Activated T-helper 9 cell treated with anti-CD3 and anti-CD28 coated beads, Interleukin-2, amount 50 U/mL, for 16 hours (primary cell): ENCODE measurements around the gene HS3ST4.
"Not testable (repeated sequence)": the region's sequence is repeated elsewhere in the genome, so short reads cannot be mapped to it uniquely, and the experiment has no call there.

ENCODE experiments used
- DNase-seq: peaks from one replicate; pipeline ENCODE4 v3.0.0-alpha.2; 2020; ENCODE audit warnings: low read depth

HS3ST4 gene

DNA sequence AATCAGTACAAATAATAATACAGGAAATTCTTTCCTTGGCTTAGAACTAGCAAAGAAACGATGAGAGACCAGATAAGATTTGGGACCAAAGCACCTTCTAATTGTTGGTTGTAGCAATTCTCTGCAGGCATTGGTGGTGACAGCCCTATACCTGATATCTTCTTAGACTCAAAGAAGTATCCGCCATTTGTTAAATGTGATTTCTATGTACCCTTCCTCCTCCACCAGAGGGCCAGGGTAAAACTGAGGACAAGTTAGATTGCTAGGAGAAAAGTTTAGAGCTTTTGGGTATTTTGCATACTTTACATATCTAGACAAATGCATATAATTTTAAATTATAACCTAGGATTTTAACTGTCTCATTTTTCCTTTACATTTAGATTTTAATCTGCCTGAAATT is 304.3 kb downstream of the HS3ST4 start:
- no peak for DNase-seq

DNA sequence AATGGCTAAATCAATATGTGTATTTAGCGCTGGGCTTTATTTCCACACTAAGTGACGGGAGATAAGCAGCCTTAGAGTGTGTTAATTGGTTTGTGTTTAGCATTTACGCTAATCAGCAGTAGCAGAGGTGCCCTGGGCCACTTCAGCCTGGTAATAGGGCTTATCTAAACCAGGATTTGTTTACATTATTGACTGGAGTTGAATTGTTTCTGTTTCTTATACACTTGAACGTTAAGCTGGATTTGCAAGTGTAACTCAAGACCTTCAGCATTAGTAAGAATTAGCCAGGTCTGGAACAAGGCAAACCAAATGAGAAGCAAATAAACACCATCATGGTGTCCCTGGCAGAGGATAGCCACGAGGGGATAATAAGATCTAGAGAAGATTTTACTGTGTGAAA is 313.6 kb downstream of the HS3ST4 start:
- no peak for DNase-seq

DNA sequence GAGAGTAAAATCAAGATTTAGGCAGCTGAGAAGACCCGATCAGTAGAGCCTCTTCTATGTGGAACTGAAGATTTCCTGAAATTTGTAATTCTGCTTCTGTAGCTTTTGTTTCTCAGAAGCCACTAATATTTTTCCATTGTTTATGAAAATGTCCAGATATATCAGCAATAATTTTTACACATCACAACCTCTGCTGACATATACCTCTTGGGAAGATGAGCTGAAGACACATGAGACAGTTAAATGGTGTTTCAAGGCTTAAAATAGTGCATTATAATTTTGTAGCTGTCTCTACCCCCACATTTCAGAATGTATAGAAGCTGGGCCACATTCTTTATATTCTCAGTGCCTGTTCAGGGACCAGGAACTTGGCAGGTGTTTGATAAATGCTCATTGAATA is 320.6 kb downstream of the HS3ST4 start:
- DNase-seq: no peak

DNA sequence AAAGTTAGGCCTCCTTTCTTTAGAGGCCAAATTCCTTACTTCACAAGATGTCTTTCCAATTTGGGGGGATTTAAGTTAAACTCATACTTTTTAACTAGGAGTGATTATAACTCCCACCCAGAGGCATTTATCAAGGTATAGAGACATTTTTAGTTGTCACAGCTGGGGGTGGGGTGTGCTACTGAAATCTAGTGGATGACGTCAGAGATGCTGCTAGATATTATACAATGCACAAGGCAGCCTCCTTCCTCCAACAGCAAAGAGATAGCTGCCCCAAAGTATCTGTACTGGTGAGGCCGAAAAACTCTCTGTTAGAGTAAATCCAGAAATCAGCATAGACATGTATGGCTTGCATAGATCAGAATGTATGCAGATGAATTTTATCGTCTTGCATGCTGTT is 324.0 kb downstream of the HS3ST4 start:
- DNase-seq: no peak

DNA sequence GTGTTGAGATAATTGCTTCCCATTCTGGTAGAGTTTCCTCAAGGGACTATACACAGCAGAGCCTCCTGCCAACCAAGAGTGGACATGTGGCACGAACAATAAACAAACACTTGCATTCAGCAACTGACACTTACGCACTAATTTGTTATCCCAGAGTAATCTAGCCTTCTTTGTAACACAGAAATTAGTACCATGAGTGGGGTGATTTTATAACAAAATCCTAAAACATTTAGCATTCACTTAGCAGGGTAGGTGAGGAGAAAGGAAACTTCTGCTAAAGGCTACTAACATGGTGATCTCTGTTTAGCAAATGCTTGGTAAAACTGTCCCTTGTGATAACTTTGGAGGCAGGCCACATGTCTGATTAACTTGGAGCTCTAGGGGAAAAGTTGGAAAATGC is 325.2 kb downstream of the HS3ST4 start:
- no peak for DNase-seq

DNA sequence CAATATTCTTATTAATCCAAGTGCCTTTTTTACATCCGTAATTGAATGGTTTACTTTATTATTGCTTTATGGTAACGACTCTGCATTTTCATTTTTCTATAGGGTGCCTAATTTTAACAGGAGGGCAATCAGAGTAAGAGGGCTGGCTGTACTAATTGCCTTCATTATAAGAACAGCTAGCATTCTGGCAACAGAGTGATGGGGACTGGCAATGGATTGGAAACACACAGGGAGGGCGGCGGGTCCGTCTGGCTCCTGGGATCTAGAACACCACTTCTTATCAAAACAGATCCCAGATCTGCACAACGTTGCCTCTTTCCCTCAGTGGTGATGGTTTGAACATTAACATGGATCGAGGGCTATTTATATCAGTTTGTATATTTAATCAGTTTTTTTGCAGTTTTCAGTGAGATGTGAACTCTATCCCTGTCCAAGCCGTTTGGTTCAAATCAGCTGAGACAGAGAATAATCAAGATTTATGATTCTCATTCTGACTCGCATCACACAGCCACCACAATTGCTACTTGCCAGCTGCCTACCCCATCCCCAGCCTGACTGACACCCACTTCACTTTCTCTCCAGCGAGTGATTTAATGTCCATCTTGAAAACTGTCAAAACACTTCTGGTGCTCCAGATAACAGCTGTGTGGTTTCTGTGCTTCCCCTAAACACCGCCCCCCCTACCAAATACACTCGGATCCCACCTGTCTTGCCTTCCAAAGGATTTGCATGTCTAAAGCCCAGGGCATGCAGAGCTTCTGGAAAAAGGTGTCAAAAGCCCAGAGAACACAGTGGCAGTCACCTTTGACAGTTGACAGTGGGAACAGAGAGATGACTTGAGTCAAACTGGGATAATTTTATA is 327.9 kb downstream of the HS3ST4 start:
- DNase-seq: no peak

DNA sequence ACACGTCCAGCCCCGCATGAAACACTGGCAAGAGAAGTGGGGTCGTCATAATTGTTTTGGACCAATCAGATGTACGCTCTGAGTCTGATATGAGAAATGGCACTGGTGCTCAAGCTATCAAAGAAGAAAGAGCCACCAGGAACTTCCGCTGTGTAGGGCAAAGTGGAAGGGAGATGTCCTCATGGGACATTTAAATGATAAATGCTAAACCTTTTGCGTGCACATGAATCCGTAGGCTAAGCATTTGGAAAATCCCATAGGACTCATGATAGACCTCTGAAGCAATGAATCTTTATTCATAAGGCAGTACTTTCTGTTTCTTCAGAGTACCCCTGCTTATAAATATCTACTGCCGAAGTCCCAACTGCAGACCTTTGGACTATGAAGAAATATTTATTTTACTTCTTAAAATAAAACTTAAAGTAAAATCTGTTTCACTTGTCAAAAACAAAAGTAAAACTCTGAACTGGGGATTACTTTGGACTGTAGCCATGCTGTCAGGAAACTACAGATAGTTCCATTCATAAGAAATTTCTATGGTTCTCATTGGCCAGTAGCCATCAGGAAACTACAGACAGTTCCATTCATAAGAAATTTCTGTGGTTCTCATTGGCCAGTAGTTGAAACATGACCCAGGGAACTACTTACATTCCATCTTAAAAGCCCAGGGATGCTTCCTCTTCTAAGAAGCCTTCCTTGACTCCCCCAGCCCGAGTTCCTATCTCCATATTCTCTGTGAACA is 335.1 kb downstream of the HS3ST4 start:
- no peak for DNase-seq

DNA sequence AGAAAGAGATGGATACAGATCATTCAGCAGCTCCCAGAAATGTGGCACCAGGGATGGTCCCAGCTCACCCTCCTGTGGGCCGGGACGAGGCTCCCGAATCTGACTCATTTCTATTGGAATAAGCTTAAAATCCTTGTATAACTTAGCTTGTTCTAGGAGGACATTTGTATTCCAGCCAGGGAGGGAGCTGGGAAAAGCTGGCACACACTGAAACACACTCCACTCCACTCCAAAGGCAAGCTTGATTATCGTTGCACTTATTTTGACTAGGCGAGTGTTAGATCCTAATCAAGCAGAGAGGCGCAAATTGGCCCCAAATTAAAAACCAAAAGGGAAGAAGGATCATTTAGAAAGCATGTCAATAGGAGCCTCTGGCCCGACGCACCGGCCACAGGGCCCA is 339.5 kb downstream of the HS3ST4 start:
- DNase-seq: no peak

DNA sequence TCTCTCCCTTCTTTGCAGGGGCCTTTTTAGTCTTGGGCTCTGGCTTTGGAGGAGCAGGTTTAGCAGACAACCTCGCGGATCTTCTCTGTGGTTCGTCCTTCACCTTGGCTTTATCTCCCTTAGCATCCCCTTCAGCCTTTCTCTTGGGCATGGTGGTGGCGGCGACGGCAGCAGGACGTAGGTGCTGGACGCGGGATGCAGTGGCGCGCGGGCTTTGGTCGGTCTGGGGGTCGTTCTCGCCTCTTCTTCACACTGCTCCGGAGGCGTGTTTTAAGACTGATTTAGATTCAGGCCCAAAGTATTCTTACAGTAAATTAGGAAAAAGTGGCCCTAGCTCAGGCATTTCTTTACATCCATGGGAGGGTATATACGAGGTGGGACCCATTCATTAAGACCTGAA is 340.9 kb downstream of the HS3ST4 start:
- DNase-seq: not testable (repeated sequence)

DNA sequence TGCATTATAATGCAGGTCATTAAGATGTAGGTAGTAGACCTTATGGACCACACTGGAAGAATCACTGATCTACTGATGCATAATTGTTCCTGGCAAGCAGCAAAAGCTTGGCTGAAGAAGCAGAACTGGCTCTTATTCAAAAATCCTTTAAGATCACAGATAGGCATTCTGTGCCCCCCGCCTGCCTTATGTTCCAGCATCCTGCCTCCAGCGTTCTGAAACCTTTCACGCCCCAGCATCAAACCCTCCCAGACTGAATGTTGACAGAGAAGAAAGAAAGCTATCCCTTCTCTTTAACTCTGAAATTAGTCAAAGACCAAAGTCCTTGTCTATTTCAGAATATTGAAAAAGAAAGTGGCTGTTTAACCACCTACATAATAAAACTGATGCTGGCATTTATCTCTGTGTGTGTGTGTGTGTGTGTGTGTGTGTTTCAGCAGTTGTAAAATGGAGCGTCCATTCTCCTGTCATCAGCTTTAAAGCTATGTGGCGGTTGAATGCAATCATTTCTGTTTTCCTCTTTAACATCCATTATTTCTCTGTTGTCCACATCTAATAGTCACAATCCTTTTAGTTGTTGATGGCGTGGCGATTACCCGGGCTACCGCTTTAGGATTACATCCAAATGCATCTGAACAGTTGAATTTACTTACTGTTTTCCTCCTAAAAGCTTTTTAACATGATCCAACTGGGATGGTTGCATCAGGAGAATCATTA is 350.4 kb downstream of the HS3ST4 start:
- no peak for DNase-seq

DNA sequence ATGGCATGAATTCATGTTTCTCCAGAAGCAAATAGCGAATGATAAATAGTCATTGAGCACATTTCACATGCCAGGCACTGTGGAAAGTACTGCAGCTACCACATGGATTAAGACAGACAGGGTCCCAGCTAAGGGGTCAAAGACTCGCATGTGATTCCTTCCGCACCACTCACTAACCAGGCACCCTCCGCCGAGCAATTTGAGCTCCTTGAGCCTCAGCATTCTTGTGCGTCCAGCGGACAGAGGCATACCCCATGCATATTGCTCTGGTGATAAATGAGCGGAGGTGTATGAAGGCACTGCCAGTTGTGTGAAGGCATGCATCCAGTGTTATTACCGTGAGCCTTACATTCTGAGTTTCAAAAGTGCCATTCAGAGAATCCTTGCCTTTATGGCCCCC is 358.7 kb downstream of the HS3ST4 start:
- DNase-seq: no peak

DNA sequence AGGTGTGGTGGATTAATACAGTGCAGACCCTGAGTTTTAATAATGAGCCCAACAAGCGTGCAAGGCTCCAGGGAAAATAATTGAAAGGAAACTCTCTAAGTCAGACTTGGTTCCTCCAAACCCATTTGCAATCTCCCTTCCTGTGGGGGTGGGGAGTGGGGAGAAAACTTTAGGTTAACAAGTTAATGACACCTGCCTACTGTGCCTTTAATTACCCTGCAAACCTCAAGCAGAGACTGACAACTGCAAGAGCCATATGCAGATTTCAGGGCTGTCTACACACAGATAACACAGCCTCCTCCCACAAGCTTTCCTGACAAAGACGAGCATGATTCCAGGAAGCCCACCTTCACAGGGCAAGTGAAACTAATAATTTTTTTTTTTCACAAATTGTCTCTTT is 359.3 kb downstream of the HS3ST4 start:
- no peak for DNase-seq

DNA sequence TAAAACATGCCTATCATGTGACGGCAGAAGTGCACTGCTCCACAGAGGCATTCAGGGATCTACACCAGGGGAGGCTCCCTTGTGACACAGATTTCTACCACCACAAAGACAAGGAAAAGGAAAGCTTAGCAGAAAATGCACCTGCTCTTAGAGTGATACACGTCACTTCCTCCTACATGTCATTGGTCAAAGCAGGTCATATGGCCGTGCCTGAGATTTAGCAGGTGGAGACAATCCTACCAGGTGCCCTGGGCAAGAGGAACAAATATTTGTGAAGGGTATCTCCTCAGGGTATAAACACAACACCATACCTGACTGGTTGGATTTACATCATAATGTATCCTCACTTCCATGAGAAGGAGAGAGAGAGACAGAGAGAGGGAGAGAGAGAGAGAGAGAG is 362.1 kb downstream of the HS3ST4 start:
- no peak for DNase-seq

DNA sequence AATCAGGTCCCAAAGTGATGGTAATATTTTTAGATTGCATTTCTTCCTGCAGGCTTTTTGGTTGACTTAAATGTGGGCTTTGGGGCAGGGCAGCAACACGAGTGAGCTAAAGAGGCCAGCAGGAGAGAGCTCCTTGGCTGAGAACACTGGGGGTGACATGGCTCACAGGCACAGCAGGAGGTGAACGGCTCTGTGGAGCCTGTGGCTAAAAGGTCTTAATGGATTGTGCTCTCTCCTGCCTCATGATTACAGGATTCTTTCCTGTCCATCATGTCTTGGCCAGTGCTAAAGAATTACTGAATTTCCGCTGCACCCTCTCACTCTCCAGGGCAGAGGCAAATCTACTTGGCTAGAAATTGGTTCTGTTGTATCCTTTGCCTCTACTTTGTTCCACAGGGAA is 366.6 kb downstream of the HS3ST4 start:
- DNase-seq: no peak

DNA sequence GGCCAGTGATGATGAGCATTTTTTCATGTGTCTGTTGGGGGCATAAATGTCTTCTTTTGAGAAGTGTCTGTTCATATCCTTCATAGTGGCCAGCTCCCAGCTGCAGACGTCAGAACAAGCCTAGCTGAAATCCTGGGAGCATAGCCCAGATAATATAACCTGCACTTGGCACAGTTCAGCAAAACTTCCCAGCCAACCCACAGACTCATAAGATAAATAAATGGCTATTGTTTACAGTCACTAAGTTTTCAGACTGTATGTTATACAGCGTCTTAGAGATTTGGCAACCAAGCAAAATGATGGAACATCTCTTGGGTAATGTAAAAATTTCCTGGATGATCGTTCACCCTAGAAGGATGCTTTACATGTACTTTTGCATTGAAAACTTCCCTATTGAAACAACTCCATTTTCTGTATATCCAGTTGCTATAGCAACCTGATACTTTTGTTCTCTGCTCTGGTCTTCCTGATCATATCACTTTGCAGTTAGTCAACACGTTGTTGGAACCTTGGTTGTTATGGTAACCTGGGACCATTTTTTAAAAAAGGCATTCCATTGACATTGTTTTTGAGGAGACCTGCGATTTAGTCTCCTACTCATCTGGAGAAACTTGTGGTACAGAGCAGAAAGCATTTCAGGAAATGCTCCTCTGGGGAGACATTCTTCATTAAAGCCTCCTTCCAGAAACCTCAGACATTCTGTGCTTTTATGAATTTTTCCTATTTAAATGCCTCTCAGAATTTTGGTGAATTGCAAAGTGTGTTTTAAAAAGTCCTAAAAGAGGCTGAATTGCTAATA is 378.7 kb downstream of the HS3ST4 start:
- DNase-seq: no peak

DNA sequence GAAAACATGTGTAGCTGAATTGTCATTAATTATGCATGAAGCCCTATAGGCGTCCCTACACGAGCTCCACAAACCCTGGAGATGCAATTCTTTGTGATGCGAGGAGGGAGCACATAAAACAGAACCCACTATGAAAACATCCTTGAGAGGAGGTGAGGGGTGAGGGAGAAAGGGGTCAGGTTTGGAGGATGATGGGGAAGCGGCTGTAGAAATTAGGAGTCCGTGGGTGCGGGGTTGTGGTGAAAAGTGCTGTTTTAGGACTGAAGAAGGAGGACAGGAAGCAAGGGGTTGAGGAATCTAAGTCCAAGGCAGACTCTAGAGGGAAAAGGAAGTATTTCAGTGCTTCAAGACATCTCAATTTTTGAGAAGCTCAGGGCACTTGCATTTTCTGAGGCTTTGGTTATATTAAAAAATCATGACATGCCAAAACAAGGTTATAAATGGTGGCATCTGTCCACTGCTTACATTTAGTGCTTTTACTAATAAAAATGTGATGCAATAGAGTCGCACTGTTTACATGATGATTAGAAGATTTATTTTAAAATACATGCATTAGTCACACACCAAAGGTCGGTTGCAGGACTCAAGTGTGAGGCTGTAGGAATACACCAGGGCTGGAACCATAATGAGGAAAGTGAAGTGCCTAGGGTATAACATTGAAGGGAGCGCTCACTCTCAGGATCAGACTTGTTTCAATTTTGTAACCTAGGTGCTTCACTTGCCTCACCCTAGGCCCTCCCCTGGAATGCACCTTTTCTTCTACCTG is 379.5 kb downstream of the HS3ST4 start:
- no peak for DNase-seq

DNA sequence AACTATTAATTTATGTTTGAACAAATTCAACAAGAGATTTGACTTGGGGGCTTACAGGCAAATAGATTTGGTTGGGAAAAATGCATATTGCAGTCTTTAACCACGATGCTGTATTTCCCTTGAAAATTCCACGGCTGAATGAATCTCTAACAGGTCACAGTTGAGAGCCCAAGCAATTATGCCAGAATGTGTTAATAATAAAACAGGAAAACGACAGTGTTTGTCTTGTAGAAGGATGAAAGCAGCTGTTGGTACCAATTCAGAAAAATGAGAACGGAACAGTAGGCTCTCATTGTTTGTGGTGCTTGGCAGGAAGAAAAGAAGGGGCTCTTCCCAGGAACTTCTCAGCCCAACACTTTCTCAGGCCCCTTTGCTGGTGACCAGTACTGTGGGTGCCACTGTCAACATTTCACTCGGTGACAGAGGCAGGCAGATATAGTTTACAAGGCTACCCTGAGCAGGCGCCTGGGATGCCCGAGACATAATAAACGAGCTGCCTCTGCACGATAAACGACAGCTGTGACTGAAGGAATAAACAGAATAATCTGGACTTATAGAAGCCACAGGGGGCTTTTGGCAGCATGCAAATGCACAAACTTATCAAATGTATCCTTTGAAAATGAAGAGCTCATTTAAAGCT is 387.1 kb downstream of the HS3ST4 start:
- no peak for DNase-seq

DNA sequence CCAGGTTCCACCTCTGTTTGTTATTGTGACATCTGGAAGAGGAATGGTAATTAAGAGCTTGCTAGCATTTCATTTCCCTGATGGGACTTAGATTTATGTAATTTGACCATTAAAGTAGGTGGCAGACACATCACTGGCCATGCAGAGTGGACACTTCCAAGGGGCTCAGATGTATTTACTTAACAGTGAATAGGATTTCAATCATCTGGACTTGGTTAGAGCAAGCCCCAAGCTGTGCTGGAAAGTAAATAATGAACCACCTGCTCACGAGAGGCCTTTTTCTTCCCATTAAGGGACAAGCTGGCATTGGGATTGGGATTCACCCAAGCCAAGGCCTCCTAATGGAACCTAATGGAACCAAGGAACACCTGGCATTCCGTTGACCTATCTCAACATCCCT is 395.3 kb downstream of the HS3ST4 start:
- DNase-seq: no peak

DNA sequence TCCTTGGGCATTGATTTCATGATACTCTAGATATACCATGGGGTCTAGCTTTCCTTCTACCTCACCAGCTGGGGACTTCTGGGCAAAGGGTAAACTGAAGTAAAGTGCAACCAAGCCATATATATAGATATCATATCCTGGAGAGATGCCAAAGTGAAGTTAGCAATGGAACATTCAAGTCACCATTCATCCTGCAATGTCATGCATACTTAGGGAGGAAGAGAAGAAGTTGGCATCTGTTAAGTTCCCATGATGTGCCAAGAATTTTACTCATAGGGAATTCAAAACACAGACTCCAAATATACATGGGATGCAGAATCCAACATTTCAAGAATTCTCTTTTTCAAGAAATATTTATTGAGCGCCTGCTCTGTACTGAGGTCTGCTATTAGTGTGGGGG is 399.8 kb downstream of the HS3ST4 start:
- DNase-seq: no peak

DNA sequence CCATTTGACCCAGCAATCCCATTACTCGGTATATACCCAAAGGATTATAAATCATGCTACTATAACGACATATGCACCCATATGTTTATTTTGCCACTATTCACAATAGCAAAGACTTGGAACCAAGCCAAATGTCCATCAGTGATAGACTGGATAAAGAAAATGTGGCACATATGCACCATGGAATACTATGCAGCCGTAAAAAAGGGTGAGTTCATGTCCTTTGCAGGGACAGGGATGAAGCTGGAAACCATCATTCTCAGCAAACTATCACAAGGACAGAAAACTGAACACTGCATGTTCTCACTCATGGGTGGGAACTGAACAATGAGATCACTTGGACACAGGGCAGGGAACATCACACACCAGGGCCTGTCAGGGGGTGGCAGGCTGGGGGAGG is 406.4 kb downstream of the HS3ST4 start:
- DNase-seq: not testable (repeated sequence)

DNA sequence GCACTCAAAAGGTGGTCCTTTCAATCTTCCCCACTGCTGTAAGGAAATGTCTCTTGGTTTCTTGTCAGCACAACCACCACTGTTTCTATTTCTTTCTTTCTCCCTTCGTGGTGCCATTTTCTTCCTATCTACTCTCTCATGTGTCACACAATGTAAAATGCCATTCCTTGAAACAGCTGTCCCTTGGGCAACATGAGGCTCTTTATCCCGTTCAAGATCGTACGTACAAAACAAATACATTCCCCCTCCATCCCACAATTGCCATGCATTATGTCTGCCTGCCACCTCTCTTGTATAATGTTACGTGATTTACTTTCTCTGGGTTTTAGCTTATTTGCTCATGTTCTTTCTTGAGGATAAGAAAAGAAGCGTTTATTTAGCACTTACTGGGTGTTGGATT is 410.6 kb downstream of the HS3ST4 start:
- DNase-seq: no peak
